NCI-H1092 treated with DMSO at 0.1 percent for 48 hours (cell line): ENCODE measurements around the gene NUFIP2.
"Not testable (repeated sequence)": the region's sequence is repeated elsewhere in the genome, so short reads cannot be mapped to it uniquely, and the experiment has no call there.

Experiments used
- DNase-seq: peaks from one replicate; lab custom pipeline; 2025; lab: John Stamatoyannopoulos, UW

The NUFIP2 gene

DNA sequence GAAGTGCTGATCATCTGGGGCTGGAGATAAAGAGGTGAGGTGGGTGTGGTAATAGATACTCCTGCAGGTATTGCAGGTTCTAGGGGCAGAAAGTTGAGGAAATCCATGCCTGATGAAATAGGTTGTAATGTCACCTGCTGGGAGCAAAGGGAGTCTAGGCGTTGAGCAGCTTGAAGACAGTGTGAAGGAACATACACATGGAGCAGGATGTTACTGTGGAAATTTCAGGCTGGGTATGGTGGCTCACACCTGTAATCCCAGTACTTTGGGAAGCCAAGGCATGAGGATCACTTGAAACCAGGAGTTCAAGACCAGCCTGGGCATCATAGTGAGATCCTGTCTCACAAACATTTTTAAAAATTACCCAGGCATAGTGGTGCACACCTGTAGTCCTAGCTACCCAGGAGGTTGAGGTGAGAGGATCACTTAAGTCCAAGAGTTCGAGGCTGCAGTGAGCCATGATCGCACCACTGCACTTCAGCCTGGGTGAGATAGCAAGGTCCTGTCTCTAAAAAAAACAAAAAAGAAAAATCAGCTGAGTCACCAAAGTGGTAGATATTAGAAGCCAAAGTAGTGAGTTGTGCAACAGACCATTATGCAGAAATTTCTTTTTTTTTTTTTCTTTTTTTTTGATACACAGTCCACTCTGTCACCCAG lies 56.3 kb downstream of the NUFIP2 start:
- no peak for DNase-seq

DNA sequence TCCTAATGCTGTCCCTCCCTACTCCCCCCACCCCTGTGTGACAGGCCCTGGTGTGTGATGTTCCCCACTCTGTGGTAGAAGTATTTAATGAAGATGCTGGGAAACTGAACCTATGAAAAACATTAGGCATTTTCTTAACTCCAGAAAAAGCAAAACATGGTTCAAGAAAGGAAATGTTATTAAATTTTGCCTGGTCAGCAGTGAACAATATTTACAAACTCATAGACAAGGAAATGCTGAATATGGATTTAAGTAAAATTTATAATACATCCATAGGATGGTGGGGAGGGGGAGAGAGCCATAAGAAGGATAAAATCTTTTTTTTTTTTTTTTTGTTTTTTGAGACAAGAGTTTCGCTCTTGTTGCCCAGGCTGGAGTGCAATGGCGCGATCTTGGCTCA lies 58.0 kb downstream of the NUFIP2 start:
- no peak for DNase-seq

DNA sequence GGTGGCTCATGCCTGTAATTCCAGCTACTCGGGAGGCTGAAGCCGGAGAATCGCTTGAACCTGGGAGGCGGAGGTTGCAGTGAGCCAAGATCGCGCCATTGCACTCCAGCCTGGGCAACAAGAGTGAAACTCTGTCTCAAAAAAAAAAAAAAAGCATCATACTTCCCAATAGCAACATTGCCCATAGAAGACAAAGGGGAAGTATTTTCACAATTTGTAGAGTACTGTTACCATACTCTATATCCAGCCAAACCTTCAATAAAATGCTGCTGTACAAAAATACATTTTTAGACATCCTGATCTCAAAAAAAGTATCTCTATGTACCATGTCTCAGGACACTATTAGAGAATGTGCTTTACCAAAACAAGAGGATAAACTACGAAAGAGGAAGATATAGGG lies 59.0 kb downstream of the NUFIP2 start:
- not testable (repeated sequence) for DNase-seq

DNA sequence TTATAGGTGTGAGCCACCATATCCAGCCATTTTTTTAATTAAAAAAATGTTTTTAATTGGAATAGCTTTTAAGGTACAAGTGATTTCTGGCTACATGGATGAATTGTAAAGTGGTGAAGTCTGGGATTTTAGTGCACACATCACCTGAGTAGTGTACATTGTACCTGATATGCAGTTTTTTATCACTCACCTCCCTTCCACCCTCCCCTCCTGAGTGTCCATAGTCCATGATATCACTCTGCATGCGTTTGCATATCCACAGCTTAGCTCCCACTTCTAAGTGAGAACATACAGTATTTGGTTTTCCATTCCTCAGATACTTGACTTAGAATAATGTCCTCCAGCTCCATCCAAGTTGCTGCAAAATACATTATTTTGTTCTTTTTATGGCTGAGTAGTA lies 60.6 kb downstream of the NUFIP2 start:
- no peak for DNase-seq

DNA sequence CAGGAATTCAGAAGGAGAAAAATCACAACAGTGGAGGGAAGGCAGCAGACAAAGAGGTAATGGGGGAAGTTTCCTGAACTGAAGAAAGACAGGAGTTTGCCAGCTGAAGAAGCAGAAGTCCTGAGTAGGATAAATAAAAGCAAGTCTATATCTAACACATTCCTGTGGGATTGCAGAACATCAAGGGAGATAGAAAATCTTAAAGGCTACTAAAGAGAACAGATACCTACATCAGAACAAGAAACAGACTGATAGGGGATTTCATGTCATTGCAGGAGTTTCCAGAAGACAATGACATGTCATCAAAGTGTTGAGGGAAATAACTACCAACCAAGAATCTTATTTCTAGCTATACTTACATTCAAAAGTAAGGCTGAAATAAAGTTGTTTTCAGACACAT lies 68.6 kb downstream of the NUFIP2 start:
- no peak for DNase-seq

DNA sequence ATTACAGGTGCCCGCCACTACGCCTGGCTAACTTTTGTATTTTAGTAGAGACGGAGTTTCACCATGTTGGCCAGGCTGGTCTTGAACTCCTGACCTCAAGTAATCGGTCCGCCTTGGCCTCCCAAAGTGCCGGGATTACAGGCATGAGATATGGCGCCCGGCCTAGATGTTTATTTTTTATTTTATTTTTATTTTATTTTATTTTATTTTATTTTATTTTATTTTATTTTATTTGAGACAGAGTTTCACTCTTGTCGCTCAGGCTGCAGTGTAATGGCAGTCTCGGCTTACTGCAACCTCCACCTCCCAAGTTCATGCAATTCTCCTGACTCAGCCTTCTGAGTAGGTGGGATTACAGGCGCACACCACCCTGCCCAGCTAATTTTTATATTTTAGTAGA lies 72.6 kb downstream of the NUFIP2 start:
- not testable (repeated sequence) for DNase-seq

DNA sequence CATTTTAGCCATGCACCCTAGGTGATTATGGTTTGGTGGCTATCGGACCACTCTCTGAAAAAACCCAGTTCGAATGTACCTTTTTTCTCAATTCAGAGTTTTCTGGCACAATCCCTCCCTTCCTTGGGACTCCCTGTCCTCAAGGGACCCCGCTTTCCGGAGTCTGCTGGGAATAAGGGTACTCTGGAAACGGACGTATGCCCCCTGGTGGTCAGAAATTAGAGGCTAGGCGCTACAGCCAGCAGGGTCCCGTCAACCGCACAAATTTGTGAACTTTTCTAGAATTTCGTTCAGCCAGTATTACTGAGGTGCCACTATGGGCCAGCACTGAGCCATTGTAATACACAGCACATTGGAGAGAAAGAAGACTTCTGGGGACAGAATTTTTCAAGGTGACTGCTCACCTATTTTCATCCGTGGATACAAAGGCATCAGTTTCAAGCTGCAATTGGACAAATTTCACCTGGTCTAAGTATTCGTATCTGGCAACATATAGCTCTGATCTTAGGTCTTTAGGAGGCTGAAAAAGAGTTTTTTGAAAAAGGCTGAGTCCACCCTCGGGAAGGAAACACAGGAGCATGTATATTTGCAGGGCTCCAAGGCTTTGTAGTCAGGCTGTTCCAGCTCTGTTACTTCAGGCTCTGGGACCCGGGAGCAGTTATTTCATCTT lies 74.4 kb downstream of the NUFIP2 start:
- peak; percentile 60 for DNase-seq

DNA sequence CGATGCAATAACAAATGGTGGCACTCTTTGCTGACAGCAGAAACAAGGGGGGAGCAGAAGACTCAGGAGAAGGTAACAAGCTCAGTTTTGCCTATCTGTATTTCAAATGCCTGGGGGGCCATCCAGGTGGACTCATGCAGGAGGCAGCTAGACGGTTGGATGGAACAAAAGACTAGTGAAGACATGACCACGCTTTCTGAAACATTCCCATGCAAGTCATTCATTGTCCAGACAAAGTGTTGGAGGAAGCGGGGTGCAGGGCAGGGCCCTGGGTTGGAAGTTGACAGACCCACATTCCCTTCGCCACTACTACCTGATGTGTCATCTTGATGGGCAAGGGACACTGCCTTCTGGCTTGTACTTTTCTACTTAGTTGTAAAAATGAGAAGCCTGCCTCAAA lies 77.1 kb downstream of the NUFIP2 start:
- no peak for DNase-seq

DNA sequence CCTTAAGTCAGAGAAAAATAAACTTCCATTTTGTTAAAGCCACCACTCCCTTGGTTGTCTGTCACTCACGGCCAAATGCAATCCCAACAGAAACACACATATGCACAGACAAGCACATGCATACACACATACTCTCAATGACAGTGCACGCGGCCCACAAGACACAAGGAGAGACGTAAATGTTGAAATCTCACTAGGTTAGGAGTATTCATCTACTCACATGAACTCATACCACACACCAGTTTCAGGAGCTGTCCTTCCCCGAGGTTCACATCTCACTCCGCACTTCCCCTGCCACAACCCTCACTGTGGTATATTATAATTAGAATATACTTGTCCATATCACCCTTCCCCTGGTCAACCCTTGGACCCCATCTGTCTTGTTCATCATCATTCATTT lies 77.8 kb downstream of the NUFIP2 start:
- DNase-seq, result no peak

DNA sequence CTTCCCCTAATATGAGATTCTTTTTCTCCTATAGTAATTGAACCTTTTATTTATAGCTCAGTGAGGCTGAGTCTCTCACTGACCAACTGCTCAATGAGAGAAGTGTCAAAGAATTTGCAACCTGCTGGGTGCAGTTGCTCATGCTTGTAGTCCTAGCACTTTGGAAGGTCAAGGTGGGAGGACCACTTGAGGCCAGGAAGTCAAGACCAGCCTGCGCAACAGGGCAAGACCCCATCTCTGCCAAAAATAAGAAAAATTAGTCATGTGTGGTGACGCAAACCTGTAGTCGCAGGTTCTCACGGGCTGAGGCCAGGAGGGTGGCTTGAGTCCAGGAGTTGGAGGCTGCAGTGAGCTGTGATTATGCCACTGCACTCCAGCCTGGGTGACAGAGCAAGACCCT lies 78.2 kb downstream of the NUFIP2 start:
- DNase-seq, result no peak

DNA sequence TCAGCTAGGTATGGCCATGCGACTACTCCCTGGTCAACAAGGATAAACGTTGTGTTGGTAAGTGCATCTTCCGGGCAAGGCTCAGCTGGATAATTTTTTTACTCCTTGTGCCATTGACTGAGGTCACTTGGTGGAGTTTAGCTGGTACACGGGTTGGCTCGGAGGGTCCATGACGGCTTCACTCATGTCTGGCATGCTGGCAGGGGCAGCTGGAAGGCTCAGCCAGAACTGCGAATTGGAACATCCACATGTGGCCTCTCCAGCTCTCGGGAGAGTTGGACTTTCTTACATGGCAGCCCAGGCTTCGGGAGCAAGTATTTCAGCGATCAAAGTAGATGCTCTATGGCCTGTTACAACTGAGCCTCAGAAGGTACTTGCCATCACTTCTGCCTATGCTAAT lies 78.8 kb downstream of the NUFIP2 start:
- DNase-seq, result no peak

DNA sequence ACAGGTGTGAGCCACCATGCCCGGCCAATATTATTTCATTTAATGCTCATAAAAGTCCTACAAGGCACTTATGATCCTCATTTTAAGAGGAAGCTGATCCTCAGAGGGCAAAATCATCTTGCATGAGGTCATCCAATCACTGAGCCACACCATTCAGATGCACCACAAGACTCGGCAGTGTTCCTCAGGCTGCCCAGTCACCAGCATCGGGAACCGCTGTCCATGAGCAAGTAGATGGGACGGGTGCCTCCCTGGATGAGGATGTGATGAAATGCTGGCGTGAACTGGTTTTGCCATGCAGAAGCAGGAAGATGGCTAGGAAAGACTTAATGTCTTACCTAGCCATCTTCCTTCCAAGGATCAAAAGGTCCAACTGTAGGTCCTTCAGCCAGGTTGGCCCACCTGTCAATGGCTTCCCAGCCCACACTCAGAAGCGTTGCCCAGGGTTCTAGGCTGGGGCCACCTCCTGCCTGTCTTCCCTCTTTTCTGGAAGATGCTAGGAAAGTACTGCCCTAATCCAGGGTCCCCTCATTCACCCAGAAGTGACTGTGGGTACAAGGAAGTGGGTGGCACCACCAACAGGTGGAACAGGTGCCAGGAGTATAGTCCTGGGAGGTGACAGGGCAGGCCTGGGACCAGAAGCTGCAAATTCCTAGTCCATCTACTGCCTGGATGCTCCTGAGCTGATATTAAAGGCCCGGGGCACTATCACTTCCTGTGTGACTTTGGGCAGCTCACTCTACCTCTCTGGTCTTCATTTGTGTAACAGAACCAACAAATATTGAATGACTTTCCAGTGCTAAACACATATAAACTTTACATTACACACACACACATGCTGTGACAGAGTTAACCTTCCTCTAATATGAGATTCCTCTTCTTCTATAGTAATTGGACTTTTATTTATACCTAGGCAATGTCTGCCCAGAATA lies 79.5 kb downstream of the NUFIP2 start:
- DNase-seq, result no peak

DNA sequence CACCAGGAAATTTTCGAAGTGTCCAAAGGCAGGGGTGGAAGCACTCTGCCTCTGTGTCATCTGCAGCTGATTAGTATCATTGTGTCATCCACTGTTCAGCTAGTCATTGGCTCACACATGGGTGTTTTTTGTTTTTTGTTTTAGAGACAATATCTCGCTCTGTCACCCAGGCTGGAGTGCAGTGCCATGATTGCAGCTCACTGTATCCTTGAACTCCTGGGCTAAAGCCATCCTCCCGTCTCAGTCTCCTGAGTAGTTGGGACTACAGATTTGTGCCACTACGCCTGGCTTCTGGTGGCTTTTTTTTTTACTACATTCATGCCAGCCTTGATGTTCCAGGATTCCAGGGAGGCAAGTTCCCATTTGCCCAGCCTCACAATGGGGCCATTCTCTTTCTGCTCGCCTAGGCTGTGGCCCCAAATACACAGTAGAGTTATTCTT lies 81.2 kb downstream of the NUFIP2 start:
- no peak for DNase-seq

DNA sequence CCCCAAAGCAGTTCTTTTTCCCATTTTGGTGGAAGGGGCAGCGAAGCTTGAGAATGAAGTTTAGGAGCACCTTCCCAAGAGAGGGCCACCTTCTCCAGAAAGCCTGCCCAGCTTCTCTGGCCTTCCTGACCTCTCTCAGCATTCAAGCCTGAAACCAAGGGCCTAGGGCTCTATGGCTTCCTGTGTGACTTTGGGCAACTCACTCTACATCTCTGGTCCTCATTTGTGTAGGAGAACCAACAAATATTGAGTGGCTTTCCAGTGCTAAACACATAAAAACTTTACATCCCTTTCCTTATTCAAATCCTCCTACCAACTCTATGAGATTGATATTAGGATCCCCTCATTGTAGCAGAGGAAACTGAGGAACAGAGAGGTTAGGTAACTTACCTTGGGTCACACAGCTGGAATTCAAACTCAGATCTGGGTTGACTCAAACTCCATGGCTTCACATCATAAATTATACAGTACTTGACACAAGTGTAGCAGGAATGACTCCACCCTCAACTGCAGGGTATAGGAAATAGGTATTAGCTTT lies 81.8 kb downstream of the NUFIP2 start:
- DNase-seq, result no peak

DNA sequence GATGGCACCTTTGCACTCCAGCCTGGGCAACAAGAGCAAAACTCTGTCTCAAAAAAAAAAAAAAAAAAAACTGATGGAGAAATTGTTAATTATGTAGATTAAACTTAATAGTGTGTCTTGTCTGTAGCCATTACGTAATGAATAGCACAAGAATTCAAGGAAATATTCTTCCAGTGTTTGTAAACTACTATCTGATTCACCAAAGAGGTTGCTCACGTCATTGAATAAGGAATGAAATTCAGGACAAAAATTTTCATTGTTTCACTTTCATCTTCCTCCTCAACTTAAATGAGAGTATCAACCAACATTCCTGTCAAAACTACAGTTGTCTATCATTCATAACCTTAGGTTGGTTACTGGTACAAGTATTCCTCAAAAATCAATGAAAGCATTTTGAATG lies 83.1 kb downstream of the NUFIP2 start:
- DNase-seq, result no peak

DNA sequence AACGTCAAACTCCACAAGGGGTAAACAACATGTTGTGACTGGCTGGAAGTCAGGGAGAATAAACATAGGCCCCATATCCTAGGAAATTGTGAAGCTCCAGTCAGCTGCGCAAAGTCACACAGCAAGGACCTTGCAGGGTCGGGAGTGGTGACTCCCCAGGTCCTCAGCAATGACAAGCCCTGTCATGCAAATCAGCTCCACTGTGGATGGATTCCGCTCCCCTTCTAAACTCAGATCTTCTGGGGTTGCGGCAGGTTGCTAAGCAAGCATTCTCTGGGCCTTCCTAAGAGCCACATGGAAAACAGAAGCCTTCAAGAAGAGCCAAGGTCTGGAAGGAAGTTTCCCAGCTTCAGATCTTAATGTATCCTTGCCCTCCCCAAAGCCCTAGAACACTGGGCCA lies 84.9 kb downstream of the NUFIP2 start:
- DNase-seq, result no peak

DNA sequence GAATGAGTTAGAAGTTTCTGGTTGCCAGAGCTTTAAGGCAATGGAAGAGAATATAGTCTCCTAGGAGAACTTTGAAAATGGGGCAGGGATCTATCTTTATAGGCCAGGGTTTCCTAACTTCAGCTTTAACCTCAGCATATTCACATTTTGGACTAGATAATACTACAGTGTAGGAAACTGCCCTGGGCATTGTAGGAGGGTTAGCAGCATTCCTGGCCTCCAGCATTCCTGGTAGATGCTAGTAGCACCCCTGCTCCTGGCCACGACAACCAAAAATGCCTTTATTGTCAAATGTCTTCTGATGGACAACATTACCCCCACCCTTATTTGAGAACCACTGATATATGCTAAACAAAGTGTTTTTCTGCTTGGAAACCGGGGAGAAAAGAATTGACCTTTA lies 86.0 kb downstream of the NUFIP2 start:
- DNase-seq, result no peak
